Parathyroid adenoma (tissue), 2 donors: Measurements from ENCODE around the gene ZCCHC13.
"Not testable (repeated sequence)": the region's sequence is repeated elsewhere in the genome, so short reads cannot be mapped to it uniquely, and the experiment has no call there.

Experiments
- H2AFZ ChIP-seq: fragments of 300-600 bp; sonication (generic); one replicate; pipeline ENCODE4 v1.7.0; 2017; ENCODE audit warnings: antibody characterized with exemption, mild to moderate bottlenecking
- H3K27ac ChIP-seq: fragments of 300-600 bp; sonication (generic); one replicate; pipeline ENCODE4 v1.7.0; 2017
- H3K27me3 ChIP-seq: fragments of 300-600 bp; sonication (generic); one replicate; pipeline ENCODE4 v1.7.0; 2017; ENCODE audit warnings: low read length; ENCODE audit not compliant: control insufficient read depth, insufficient read depth
- H3K36me3 ChIP-seq: fragments of 300-600 bp; sonication (generic); one replicate; pipeline ENCODE4 v1.7.0; 2017; ENCODE audit warnings: low read length; ENCODE audit not compliant: control insufficient read depth, insufficient read depth
- H3K4me1 ChIP-seq: fragments of 300-600 bp; sonication (generic); one replicate; pipeline ENCODE4 v1.7.0; 2017; ENCODE audit warnings: control low read depth
- H3K4me2 ChIP-seq: fragments of 300-600 bp; sonication (generic); one replicate; pipeline ENCODE4 v1.7.0; 2017; ENCODE audit warnings: low read length
- H3K4me3 ChIP-seq: fragments of 300-600 bp; sonication (generic); one replicate; pipeline ENCODE4 v1.7.0; 2017; ENCODE audit warnings: low read depth, low read length
- H3K79me2 ChIP-seq: fragments of 300-600 bp; sonication (generic); one replicate; pipeline ENCODE4 v1.7.0; 2017; ENCODE audit warnings: control low read depth
- H3K9ac ChIP-seq: fragments of 300-600 bp; sonication (generic); one replicate; pipeline ENCODE4 v1.7.0; 2017; ENCODE audit warnings: mild to moderate bottlenecking
- H3K9me3 ChIP-seq: fragments of 300-600 bp; sonication (generic); one replicate; pipeline ENCODE4 v1.7.0; 2017; ENCODE audit warnings: low read length; ENCODE audit not compliant: control insufficient read depth
- TF ChIP-seq, protein P1 (sequence below): fragments of 300-600 bp; sonication (generic); IDR thresholded peaks from one replicate; pipeline ENCODE4 v1.7.0; 2017; ENCODE audit warnings: antibody characterized with exemption, mild to moderate bottlenecking
- donor health status: primary hyperparathyroidism.

ZCCHC13 gene

DNA sequence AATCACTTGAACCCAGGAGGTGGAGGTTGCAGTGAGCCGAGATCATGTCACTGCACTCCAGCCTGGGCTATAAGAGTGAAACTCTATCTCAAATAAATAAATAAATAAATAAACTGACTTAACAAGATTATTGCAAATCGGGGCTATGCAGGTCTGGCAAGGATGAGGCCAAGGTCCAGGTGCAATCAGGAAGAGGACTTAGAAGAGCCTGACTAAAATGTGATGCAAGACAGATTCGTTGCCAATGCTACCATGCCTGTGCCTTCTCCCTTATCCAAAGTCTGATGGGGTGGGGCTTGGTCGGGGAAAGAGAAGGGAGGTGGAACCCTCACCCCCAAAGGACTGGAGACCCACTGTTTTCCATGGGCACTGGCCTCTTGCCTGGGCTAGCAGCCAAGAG, 14.7 kb downstream of the ZCCHC13 start:
- TF ChIP-seq, protein P1, sequence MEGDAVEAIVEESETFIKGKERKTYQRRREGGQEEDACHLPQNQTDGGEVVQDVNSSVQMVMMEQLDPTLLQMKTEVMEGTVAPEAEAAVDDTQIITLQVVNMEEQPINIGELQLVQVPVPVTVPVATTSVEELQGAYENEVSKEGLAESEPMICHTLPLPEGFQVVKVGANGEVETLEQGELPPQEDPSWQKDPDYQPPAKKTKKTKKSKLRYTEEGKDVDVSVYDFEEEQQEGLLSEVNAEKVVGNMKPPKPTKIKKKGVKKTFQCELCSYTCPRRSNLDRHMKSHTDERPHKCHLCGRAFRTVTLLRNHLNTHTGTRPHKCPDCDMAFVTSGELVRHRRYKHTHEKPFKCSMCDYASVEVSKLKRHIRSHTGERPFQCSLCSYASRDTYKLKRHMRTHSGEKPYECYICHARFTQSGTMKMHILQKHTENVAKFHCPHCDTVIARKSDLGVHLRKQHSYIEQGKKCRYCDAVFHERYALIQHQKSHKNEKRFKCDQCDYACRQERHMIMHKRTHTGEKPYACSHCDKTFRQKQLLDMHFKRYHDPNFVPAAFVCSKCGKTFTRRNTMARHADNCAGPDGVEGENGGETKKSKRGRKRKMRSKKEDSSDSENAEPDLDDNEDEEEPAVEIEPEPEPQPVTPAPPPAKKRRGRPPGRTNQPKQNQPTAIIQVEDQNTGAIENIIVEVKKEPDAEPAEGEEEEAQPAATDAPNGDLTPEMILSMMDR = no peak
- no peaks in the 10 kb centered on the region for H3K4me1 ChIP-seq
- H3K9ac ChIP-seq = no peak overlapping the region
- H3K4me3 ChIP-seq = no peak overlapping the region
- no peak overlapping the region for H2AFZ ChIP-seq
- H3K27ac ChIP-seq = no peak overlapping the region
- no peaks in the 10 kb centered on the region for H3K27me3 ChIP-seq
- H3K79me2 ChIP-seq = no peaks in the 10 kb centered on the region
- H3K9me3 ChIP-seq = no peaks in the 10 kb centered on the region
- no peaks in the 10 kb centered on the region for H3K36me3 ChIP-seq
- no peak overlapping the region for H3K4me2 ChIP-seq

DNA sequence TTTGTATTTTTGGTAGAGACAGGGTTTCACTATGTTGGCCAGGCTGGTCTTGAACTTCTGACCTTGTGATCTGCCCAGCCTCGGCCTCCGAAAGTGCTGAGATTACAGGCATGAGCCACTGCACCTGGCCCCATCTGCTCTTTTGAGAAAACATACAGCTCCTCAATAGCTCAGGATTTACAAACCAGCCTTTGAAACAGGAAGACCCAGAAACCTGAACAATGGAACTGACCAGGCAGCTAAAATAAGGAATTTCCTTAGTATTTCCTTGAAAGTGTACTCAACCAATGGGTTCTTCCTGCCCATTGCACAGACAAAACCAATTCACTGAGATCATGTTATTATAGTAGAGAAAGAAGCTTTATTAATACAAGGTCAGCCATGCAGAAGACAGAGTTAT, 15.3 kb downstream of the ZCCHC13 start:
- not testable (repeated sequence) for H3K9me3 ChIP-seq, H3K4me1 ChIP-seq, H3K4me2 ChIP-seq, H3K4me3 ChIP-seq, H3K27ac ChIP-seq, H3K9ac ChIP-seq, H3K36me3 ChIP-seq, H3K79me2 ChIP-seq, H3K27me3 ChIP-seq, H2AFZ ChIP-seq

DNA sequence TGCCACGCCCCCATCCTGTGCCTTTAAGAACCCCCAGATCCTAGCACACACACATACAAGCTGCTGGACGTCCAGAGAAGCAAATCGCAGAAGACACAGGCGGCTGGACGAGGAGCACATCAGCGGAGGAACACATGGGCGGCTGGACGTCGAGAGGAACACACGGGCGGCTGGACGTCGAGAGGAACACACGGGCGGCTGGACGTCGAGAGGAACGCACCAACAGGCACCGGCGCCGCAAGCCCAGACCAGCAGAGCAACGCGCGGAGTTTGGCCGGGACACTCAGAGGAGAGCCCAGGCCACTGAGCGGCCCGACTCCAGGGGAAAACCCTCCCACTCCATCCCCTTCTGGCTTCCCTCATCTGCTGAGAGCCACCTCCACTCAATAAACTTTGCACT, 17.2 kb downstream of the ZCCHC13 start:
- no peaks in the 10 kb centered on the region for H3K36me3 ChIP-seq
- H3K4me3 ChIP-seq = no peak overlapping the region
- no peak overlapping the region for H3K4me2 ChIP-seq
- no peaks in the 10 kb centered on the region for H3K4me1 ChIP-seq
- H3K27me3 ChIP-seq = no peaks in the 10 kb centered on the region
- TF ChIP-seq, protein P1 = no peak
- H3K9ac ChIP-seq = no peak overlapping the region
- H2AFZ ChIP-seq = no peak overlapping the region
- no peak overlapping the region for H3K27ac ChIP-seq
- no peaks in the 10 kb centered on the region for H3K9me3 ChIP-seq
- H3K79me2 ChIP-seq = no peaks in the 10 kb centered on the region

DNA sequence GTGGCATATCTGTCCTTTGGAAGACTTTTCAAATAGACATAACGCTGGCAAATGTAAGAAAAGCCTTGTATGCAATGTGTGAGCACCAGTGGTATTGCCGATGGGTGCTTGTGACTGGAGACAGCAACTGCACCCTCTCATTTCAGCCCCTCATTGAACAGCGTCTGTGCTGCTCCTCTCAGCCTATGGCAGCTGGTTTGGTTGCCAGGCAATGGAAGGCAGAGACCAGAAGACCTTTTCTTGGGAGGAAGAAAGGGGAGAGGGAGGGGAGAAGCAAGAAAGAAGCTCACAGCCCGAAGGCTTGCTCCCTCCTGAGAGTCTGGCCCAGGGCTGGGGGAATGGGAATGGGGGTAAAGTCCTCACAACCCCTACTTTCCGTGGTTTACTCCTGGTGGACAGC, 20.2 kb downstream of the ZCCHC13 start:
- TF ChIP-seq, protein P1 = no peak
- no peak overlapping the region for H3K27ac ChIP-seq
- no peak overlapping the region for H2AFZ ChIP-seq
- no peak overlapping the region for H3K4me2 ChIP-seq
- no peak overlapping the region for H3K4me3 ChIP-seq
- H3K79me2 ChIP-seq = no peaks in the 10 kb centered on the region
- H3K36me3 ChIP-seq = no peaks in the 10 kb centered on the region
- no peaks in the 10 kb centered on the region for H3K9me3 ChIP-seq
- no peaks in the 10 kb centered on the region for H3K4me1 ChIP-seq
- H3K27me3 ChIP-seq = no peaks in the 10 kb centered on the region
- H3K9ac ChIP-seq = no peak overlapping the region

DNA sequence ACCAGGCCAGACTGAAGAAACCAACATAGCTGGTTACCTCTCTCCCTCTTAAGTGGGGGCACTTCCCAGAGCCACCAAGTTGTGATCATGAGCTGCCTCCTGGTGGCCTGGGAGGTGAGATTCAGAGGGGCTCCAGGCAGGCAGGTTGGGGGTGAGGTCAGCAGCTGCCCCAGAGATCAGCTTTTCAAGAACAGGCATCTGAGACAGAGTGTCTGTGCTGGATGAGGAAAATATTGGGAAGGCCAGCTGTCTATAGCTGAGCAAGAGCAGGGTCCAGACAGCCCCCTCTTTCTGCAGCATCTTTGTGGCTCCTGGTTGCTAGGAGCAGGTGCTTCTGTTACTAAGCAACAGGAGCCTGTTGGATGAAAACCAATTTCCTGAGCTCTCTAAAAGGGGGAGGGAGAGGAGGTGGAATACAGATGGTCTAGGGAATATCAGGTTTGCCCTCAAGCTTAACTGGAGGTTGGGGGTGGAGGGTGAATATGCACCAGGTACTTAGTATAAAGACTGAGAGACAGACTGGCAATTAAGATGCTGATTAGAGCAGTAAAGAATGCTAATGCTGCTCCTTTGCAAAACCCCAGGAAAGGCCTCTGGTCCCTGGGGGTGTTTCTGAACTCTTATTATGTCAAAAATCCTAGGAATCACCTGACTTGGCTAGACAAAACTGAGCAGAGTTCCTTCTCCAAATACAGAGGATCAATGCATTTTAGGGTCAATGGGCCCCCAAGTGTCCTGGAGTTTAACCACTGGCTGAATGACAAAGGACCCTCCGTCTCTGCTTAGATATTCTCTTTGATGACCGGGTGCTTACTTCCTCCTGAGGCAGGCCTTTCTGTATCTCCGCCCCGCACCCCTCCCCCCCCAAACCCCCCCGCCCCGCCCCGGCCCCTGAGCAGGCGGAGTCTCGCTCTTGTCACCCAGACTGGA, 21.4 kb downstream of the ZCCHC13 start:
- Histone ChIP-seq H3K4me1 (no peaks in the 10 kb centered on the region), H3K9me3 (no peaks in the 10 kb centered on the region), H3K4me3 (no peak overlapping the region), H3K79me2 (no peaks in the 10 kb centered on the region), H3K9ac (no peak overlapping the region), H3K27me3 (no peaks in the 10 kb centered on the region), H3K27ac (no peak overlapping the region), H3K4me2 (no peak overlapping the region), H2AFZ (no peak overlapping the region), H3K36me3 (no peaks in the 10 kb centered on the region)
- TF ChIP-seq, protein P1 = no peak
